VCaP (cell line): Measurements from ENCODE around the gene SNX3.
"Not testable (repeated sequence)": the region's sequence is repeated elsewhere in the genome, so short reads cannot be mapped to it uniquely, and the experiment has no call there.

Experiments used
- H3K27ac ChIP-seq: fragments of 450-650 bp; 2 replicates; pipeline ENCODE4 v1.5.1; 2017
- TF ChIP-seq, protein P1 (sequence below): fragments of 450-650 bp; conservative IDR thresholded peaks from 2 replicates; pipeline ENCODE4 v1.5.1; 2017; ENCODE audit warnings: mild to moderate bottlenecking, moderate library complexity

Gene SNX3

DNA sequence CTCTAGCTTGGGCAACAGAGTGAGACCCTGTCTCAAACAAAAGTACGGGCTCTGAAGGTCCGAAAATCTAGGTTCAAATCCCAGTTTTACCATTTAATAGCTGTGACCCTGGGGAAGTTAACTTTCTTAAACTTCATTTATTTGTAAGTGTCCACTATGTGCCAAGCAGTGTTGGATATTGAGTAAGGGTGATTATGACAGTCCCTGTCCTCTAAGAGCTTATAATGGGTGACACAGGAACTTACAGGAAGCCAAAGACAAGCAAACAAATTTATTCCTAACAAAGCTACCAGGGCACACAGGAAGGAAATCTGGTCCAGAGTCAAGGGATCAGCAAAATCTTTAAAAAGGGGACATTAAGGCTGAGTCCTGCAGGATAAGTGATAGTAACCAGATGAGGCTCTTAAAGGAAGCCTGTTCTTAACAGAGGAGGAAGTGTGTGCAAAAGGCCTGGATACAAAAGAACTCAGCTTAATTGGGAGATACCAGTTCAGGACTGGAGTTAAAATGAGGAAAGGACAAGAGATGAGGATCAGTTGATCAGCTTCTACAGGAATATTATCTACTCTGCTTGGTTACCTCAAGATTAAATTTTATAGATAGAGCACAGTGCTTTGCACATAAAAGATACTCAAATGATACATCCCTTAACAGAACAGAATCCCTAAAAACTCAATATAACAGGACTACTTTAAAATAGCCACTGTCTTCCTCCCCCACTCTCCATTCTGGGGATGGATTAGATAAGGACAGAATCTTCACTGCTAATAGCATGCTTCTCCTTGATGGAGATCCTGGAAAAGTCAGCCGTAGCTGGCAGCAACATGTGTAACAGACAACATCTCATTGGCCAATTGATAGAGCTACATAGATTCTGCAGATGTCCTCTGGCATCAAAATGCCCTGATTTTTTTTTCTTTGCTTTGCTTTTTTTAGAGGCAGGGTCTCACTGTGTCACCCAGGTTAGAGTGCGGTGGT lies 6.1 kb downstream of the SNX3 start:
- no peak overlapping the region for H3K27ac ChIP-seq
- TF ChIP-seq, protein P1, sequence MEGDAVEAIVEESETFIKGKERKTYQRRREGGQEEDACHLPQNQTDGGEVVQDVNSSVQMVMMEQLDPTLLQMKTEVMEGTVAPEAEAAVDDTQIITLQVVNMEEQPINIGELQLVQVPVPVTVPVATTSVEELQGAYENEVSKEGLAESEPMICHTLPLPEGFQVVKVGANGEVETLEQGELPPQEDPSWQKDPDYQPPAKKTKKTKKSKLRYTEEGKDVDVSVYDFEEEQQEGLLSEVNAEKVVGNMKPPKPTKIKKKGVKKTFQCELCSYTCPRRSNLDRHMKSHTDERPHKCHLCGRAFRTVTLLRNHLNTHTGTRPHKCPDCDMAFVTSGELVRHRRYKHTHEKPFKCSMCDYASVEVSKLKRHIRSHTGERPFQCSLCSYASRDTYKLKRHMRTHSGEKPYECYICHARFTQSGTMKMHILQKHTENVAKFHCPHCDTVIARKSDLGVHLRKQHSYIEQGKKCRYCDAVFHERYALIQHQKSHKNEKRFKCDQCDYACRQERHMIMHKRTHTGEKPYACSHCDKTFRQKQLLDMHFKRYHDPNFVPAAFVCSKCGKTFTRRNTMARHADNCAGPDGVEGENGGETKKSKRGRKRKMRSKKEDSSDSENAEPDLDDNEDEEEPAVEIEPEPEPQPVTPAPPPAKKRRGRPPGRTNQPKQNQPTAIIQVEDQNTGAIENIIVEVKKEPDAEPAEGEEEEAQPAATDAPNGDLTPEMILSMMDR: no peak

DNA sequence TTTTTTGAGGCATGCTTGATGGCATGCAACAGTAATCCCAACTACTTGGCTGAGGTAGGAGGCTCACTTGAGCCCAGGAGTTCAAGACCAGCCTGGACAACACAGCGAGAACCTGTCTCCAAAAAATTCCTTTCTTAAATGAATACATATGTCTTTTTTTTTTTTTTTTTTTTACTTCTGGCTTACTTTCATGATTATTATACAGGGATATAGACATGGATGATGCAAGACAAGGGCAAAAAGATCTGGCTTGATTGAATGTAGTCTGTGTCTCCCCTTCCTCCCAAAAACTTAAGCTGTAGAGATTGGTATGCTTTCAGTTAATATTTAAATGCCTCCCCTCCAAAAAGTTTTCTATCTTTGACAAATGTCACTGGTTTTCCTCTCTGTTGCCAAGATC lies 7.6 kb downstream of the SNX3 start:
- TF ChIP-seq, protein P1: no peak
- no peak overlapping the region for H3K27ac ChIP-seq

DNA sequence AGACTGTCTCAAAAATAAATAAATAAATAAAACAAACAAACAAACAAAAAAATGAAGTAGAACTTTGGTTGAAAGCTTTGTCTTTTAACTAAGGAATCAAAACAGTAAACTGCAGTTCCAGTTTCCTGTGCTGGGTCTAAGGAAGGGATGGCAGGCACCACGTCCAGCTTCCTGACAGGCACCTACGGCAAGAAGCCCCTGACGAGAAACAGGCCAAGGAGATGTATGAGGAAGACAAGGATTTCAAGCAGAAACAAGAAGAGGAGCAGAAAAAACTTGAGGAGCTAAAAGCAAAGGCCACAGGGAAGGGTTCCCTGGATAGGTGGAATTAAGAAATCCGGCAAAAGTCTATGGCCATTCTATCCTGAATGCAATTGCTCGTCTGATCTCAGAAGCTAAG lies 8.8 kb downstream of the SNX3 start:
- TF ChIP-seq, protein P1: no peak
- H3K27ac ChIP-seq: peak overlapping the region; percentile 1; the same call in 1 of the 2 replicates

DNA sequence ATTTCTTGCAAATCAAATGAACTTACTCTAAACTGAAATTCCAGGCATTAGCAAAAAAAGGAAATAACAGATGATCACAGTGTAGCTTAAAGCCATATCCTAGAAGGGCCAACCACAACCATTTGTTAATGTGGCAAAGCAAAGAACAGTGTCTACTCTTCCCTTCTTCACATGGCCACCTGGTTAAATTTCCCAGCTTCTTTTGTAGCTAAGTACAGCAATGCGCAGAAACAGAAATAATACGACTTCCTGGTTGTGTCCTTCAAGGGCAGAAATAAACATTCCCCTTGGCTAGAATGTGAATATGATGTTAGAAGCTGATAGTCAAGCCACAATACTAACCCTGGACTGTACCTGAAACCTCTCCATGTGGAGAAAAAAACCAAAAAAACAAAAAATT lies 9.6 kb downstream of the SNX3 start:
- peak overlapping the region; percentile 1; the same call in 1 of the 2 replicates for H3K27ac ChIP-seq
- TF ChIP-seq, protein P1: no peak

DNA sequence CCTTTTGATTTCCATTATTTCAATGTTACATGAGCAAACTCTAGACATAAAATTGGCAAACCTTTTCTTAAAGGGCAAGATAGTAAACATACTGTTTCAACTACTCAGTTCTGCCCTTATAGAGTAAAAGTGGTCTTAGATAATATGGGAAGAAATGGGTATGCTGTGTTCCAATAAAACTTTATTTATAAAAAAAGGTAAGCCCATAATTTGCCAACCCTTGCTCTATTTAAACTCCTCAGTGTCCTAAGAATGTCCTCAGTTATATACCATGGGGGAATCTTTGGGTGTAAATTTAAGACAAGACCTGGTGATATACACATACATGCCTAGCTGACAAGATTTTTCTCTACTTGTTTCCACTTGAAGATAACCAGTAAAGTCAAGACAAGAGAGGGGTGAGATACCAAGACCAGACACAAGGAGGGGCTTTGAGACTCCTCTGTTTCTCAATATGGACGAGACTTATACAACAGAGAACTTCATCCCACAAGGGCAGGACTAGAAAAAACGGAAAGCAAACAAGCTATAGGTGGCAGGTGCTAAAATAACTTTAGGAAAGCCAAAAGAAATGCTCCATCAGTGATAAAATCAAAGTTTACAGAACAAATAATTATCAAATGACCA lies 10.5 kb downstream of the SNX3 start:
- TF ChIP-seq, protein P1: no peak
- H3K27ac ChIP-seq: no peak overlapping the region; the same call in 1 of the 2 replicates

DNA sequence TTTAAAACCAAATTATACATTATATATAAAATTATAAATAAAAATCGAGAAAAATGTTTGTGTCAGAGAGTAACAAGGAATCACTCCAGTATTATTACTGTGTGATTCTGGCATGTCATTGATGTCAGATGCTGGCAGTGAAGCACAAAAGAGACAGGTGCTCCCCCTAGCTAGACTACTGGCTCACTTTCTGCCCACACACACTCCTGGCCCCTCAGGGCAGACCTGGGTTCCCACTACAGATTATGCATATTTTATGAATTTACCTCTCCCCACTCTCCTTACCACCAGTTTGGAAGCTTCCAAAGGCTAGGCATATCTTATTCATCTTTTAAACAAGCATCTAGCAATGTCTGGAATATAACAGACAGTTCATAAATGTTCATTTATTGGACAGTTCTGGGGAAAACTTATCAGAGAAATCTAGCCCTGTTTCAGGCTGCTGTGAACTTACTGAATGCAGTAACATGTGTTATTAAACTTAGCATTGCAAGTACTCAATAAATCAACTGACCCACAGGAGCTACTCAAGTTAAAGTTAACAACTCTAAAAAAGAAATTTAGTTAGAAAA lies 12.8 kb downstream of the SNX3 start:
- TF ChIP-seq, protein P1: no peak
- H3K27ac ChIP-seq: no peak overlapping the region

DNA sequence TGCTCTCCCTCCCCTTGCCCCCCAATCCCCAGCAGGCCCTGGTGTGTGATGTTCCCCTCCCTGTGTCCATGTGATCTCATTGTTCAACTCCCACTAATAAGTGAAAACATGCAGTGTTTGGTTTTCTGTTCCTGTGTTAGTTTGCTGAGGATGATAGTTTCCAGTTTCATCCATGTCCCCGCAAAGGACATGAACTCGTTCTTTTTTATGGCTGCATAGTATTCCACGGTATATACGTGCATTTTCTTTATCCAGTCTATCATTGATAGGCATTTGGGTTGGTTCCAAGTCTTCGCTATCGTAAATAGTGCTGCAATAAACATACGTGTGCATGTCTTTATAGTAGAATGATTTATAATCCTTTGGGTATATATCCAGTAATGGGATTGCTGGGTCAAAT lies 15.7 kb downstream of the SNX3 start:
- not testable (repeated sequence) for H3K27ac ChIP-seq
